PC-3 (cell line): ENCODE measurements around the gene OR5M11.

ENCODE experiments used
- EZH2 ChIP-seq: fragments of 300-600 bp; sonication (generic); IDR thresholded peaks from one replicate; pipeline ENCODE4 v1.6.1; 2017; ENCODE audit warnings: antibody characterized with exemption, mild to moderate bottlenecking, low read length; ENCODE audit not compliant: unreplicated experiment
- EZH2phosphoT487 ChIP-seq: fragments of 300-600 bp; sonication (generic); IDR thresholded peaks from 2 replicates; pipeline ENCODE4 v1.6.1; 2018; ENCODE audit warnings: mild to moderate bottlenecking, antibody characterized with exemption, low read length, borderline replicate concordance
- TF ChIP-seq, protein P1 (sequence below): fragments of 300-600 bp; sonication (generic); conservative IDR thresholded peaks from 2 replicates; pipeline ENCODE4 v1.5.1; 2017; ENCODE audit warnings: antibody characterized with exemption, low read depth, mild to moderate bottlenecking, low read length

DNA sequence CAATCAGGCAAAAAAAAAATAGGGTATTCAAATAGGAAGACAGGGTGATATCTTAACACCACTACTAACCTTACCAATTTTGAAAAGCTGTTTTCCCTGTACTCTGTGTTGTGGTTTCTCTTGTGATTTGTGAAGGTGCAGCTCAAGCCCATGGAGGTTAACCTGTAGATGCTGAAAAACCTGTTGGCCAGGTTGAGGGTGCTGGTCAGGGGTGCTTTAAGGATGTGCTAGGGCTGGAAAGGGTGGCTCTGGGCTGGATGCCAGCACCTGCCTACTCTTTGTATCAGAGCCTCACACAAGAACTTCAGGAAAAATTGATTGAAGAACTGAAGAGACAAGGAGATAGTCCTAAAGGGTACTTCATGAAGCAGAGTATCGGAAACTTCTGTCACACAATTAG lies 33.6 kb downstream of the OR5M11 start:
- TF ChIP-seq, protein P1, sequence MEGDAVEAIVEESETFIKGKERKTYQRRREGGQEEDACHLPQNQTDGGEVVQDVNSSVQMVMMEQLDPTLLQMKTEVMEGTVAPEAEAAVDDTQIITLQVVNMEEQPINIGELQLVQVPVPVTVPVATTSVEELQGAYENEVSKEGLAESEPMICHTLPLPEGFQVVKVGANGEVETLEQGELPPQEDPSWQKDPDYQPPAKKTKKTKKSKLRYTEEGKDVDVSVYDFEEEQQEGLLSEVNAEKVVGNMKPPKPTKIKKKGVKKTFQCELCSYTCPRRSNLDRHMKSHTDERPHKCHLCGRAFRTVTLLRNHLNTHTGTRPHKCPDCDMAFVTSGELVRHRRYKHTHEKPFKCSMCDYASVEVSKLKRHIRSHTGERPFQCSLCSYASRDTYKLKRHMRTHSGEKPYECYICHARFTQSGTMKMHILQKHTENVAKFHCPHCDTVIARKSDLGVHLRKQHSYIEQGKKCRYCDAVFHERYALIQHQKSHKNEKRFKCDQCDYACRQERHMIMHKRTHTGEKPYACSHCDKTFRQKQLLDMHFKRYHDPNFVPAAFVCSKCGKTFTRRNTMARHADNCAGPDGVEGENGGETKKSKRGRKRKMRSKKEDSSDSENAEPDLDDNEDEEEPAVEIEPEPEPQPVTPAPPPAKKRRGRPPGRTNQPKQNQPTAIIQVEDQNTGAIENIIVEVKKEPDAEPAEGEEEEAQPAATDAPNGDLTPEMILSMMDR, result no peak
- TF ChIP-seq EZH2 (no peak), EZH2phosphoT487 (no peak)
